ENCODE results near the gene CHCHD6. TPM values are rescaled to one million over a fixed set of nuclear protein-coding genes. Genes with fewer than 3 reads are reported as not detected.

Gene CHCHD6
- total RNA-seq, 2 experiments from 2014 or later: 8.7 to 9.3 TPM

DNA sequence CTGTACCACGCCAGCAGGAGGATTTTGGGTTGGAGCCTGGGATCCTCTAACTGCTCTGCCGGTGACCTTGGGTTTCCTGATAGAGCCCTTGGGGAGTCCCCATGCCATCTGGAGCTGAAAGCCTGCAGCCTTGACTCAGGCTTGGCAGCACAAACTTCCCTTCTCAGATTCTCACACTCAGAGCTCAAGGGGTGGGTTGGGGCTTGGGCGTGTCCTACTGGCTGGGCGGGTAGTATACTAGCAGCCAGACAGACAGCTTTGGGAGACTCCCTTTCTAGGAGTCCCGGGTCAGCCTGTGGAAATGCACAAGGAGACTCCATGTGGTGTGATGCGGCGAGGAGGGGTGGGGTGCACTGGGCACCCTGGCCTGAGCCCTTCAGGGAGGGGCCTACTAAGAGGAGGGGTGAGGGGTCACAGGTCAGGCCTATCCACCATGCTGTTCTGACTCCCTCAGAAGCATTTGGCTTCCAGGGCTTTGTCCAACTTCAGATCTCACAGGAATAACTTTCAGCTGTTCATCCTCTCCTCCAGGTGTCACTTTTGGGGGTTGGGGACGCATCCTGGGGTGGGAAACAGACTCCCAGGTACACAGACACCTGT lies 257.3 kb downstream of the CHCHD6 start:
- H3K27ac ChIP-seq (ENCODE audit: low read depth in 1 of 2, low read length in 2 of 2): no peak overlapping the region
- CTCF ChIA-PET: no interaction called here
- peaks cover 2% of the 10 kb centered on the region for H3K36me3 Mint-ChIP-seq (ENCODE audit: low read depth)
- POLR2A ChIA-PET: no interaction called here
- H3K4me3 ChIP-seq (ENCODE audit: low read length): no peak overlapping the region
- H3K9me3 ChIP-seq (ENCODE audit: control insufficient read depth in 1 of 2, insufficient read depth in 1 of 2, low read length in 2 of 2): no peaks in the 10 kb centered on the region
- no peaks in the 10 kb centered on the region for H3K27me3 ChIP-seq (ENCODE audit: control insufficient read depth in 1 of 2, insufficient read depth in 2 of 2, low read length in 2 of 2)
- no peak for TF ChIP-seq CTCF (IDR thresholded peaks at IDR 0.05)
- H3K4me1 Mint-ChIP-seq (ENCODE audit: low read depth): no peaks in the 10 kb centered on the region
- H3K36me3 ChIP-seq (ENCODE audit: insufficient read depth, low read length): no peaks in the 10 kb centered on the region
- no peak for ATAC-seq (ENCODE audit: poor library complexity)
- H3K4me3 Mint-ChIP-seq: no peak overlapping the region
- intact Hi-C loops (cut with DNase I, micrococcal nuclease): no loop called here
- no peaks in the 10 kb centered on the region for H3K9me3 Mint-ChIP-seq
- no peaks in the 10 kb centered on the region for H3K27me3 Mint-ChIP-seq
- H3K4me1 ChIP-seq (ENCODE audit: insufficient read depth, low read length): no peaks in the 10 kb centered on the region
- no peak for DNase-seq
- no peak overlapping the region for H3K27ac Mint-ChIP-seq

DNA sequence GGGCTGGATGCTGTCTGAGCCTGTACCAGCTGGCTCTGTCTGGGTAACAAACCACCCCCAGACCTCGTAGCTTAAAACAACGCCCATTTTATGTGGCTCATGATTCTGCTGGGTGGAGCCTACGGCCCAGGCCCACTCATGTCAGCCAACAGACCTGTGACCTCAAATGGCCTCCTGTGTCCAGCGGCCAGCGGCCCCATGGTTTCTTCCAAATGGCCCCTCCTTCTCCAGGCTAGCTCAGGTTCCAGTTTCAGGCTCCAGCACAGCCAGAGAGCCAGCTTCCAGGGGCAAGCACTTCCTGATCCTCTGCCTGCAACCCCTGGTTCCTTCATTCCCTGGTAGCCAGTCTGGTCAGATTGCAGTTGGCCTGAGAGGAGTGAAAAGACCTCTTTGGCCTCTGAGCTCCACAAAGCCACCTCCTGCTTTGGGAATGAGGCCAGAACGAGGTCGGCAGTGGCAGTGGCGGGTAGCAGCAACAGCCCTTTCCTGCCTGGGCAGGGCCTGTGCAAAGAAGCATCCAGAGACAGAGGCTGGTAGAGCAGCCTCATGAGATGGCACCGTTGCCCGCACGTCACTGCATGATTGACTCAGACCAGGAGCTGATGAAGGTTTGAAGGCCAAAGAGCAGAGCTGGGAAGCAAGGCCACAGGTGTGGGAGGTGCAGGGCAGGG lies 257.9 kb downstream of the CHCHD6 start:
- no peaks in the 10 kb centered on the region for H3K9me3 Mint-ChIP-seq
- H3K4me3 Mint-ChIP-seq: no peak overlapping the region
- no peak overlapping the region for H3K27ac Mint-ChIP-seq
- H3K4me1 ChIP-seq (ENCODE audit: insufficient read depth, low read length): no peaks in the 10 kb centered on the region
- no peaks in the 10 kb centered on the region for H3K4me1 Mint-ChIP-seq (ENCODE audit: low read depth)
- POLR2A ChIA-PET: interaction anchor here (0.6 kb wide), 1 partner anchor 9 kb away, joined by 3 read pairs; no protein-coding TSS in a partner anchor
- H3K36me3 ChIP-seq (ENCODE audit: insufficient read depth, low read length): no peaks in the 10 kb centered on the region
- no peak for DNase-seq
- no peaks in the 10 kb centered on the region for H3K27me3 ChIP-seq (ENCODE audit: control insufficient read depth in 1 of 2, insufficient read depth in 2 of 2, low read length in 2 of 2)
- no peak overlapping the region for H3K4me3 ChIP-seq (ENCODE audit: low read length)
- H3K27ac ChIP-seq (ENCODE audit: low read depth in 1 of 2, low read length in 2 of 2): no peak overlapping the region
- no peaks in the 10 kb centered on the region for H3K27me3 Mint-ChIP-seq
- no peaks in the 10 kb centered on the region for H3K9me3 ChIP-seq (ENCODE audit: control insufficient read depth in 1 of 2, insufficient read depth in 1 of 2, low read length in 2 of 2)
- intact Hi-C loops (cut with DNase I, micrococcal nuclease): no loop called here
- no peak for TF ChIP-seq CTCF (IDR thresholded peaks at IDR 0.05)
- H3K36me3 Mint-ChIP-seq (ENCODE audit: low read depth): no peaks in the 10 kb centered on the region
- no peak for ATAC-seq (ENCODE audit: poor library complexity)
- CTCF ChIA-PET: no interaction called here

DNA sequence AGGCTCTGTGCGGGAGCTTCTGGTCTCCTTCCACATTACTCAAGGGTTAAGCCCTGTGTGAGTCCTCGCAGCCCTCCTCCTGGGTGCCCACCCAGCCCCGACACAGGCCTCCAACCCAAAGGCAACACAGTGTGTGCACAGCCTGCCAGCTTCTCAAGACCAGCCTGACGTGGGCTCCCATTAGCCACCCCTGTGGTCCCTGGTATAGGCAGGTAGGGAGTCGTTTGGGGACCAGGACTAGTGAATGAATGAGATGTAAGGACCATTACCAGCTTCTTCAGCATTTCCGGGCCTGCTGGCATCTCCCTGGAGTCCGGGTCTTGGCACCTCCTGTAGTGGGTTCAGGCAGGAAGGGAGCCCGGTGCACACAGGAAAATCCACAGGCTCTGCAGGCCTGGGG lies 258.7 kb downstream of the CHCHD6 start:
- Mint-ChIP-seq H3K27ac (no peak overlapping the region), H3K4me1 (ENCODE audit: low read depth) (no peaks in the 10 kb centered on the region), H3K36me3 (ENCODE audit: low read depth) (no peaks in the 10 kb centered on the region), H3K27me3 (no peaks in the 10 kb centered on the region), H3K4me3 (no peak overlapping the region), H3K9me3 (no peaks in the 10 kb centered on the region)
- no peak for TF ChIP-seq CTCF (IDR thresholded peaks at IDR 0.05)
- intact Hi-C loops (cut with DNase I, micrococcal nuclease): no loop called here
- H3K27me3 ChIP-seq (ENCODE audit: control insufficient read depth in 1 of 2, insufficient read depth in 2 of 2, low read length in 2 of 2): no peaks in the 10 kb centered on the region
- H3K9me3 ChIP-seq (ENCODE audit: control insufficient read depth in 1 of 2, insufficient read depth in 1 of 2, low read length in 2 of 2): no peaks in the 10 kb centered on the region
- H3K27ac ChIP-seq (ENCODE audit: low read depth in 1 of 2, low read length in 2 of 2): no peak overlapping the region
- ChIA-PET POLR2A (interaction anchor here (0.6 kb wide), 1 partner anchor 8 kb away, joined by 3 read pairs; no protein-coding TSS in a partner anchor), CTCF (no interaction called here)
- no peaks in the 10 kb centered on the region for H3K36me3 ChIP-seq (ENCODE audit: insufficient read depth, low read length)
- ATAC-seq (ENCODE audit: poor library complexity): no peak
- no peak overlapping the region for H3K4me3 ChIP-seq (ENCODE audit: low read length)
- no peak for DNase-seq
- no peaks in the 10 kb centered on the region for H3K4me1 ChIP-seq (ENCODE audit: insufficient read depth, low read length)
